Suprapubic skin (tissue), 4 donors: Measurements from ENCODE around the gene PNKP.

Source experiments
- POLR2A ChIP-seq, 2 donors: fragments of 450-650 bp; IDR thresholded peaks; one replicate each; pipeline ENCODE4 v1.6.1; 2017; ENCODE audit warnings: antibody characterized with exemption in 2 of 2, mild to moderate bottlenecking in 2 of 2, moderate library complexity in 2 of 2
- POLR2AphosphoS5 ChIP-seq, 3 donors: sonication (generic); formaldehyde crosslinking; IDR thresholded peaks; one replicate each; pipeline ENCODE4 v1.6.1; 2017; ENCODE audit warnings: antibody characterized with exemption in 3 of 3
- TF ChIP-seq, protein P1 (sequence below), 2 donors: fragments of 200-600 bp in 1 of 2; fragments of 450-650 bp in 1 of 2; sonication (generic) in 1 of 2; IDR thresholded peaks; one replicate each; pipeline ENCODE4 v1.5.1; 2016 to 2019; ENCODE audit warnings: antibody characterized with exemption in 2 of 2, mild to moderate bottlenecking in 1 of 2, moderate library complexity in 1 of 2

DNA sequence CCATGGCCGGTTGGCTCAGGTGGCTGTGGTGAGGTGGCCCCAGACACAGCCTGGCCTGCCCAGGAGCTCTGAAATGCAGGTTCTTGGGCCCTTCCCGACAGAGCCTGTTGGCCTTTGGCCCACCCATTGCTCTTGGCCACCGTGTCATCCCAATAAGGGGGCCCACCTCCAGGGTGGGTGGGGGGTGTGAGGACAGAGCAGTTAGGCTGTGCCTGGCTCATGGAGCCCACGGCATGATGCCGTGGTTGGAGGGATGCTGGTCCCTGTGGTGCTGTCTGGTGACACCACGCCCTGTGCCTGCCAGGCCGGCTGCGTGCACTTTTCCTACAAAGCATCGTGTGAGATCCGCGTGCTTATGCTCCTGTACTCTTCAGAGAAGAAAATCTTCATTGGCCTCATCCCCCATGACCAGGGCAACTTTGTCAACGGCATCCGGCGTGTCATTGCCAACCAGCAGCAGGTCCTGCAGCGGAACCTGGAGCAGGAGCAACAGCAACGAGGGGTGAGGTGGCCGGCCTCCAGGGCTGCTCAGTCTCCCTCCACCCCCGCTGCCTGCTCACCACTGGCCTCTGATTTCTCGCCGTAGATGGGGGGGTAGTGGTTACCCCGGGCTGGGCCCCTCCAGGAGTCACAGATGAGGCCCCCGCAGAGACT is 7.6 kb downstream of the PNKP start:
- TF ChIP-seq POLR2A (IDR thresholded peaks at IDR 0.05) (no peak), POLR2AphosphoS5 (IDR thresholded peaks at IDR 0.05) (no peak)
- TF ChIP-seq, protein P1, sequence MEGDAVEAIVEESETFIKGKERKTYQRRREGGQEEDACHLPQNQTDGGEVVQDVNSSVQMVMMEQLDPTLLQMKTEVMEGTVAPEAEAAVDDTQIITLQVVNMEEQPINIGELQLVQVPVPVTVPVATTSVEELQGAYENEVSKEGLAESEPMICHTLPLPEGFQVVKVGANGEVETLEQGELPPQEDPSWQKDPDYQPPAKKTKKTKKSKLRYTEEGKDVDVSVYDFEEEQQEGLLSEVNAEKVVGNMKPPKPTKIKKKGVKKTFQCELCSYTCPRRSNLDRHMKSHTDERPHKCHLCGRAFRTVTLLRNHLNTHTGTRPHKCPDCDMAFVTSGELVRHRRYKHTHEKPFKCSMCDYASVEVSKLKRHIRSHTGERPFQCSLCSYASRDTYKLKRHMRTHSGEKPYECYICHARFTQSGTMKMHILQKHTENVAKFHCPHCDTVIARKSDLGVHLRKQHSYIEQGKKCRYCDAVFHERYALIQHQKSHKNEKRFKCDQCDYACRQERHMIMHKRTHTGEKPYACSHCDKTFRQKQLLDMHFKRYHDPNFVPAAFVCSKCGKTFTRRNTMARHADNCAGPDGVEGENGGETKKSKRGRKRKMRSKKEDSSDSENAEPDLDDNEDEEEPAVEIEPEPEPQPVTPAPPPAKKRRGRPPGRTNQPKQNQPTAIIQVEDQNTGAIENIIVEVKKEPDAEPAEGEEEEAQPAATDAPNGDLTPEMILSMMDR (IDR thresholded peaks at IDR 0.05): no peak
